Vagina (tissue), 2 donors: ENCODE data around the gene FUBP3.

Source experiments
- CTCF ChIP-seq, 3 experiments: fragments of 450-650 bp in 2 of 3; fragments of 200-600 bp in 1 of 3; sonication (generic) in 1 of 3; IDR thresholded peaks; one replicate each; pipeline ENCODE4 v1.5.1; 2017 to 2019; ENCODE audit warnings: antibody characterized with exemption in 3 of 3, mild to moderate bottlenecking in 2 of 3, moderate library complexity in 2 of 3
- POLR2A ChIP-seq, 2 donors: fragments of 450-650 bp; IDR thresholded peaks; one replicate each; pipeline ENCODE4 v1.6.1; 2017; ENCODE audit warnings: antibody characterized with exemption in 2 of 2, mild to moderate bottlenecking in 2 of 2, moderate library complexity in 2 of 2
- POLR2AphosphoS5 ChIP-seq, 2 donors: sonication (generic); formaldehyde crosslinking; IDR thresholded peaks; one replicate each; pipeline ENCODE4 v1.9.0; 2017; ENCODE audit warnings: antibody characterized with exemption in 2 of 2, mild to moderate bottlenecking in 2 of 2, low read depth in 1 of 2; ENCODE audit not compliant: insufficient read depth in 1 of 2

- TF ChIP-seq POLR2A (IDR thresholded peaks at IDR 0.05) (peak in 1 of 2 donors; percentile 50), CTCF (IDR thresholded peaks at IDR 0.05) (no peak), POLR2AphosphoS5 (IDR thresholded peaks at IDR 0.05; ENCODE audit: insufficient read depth in 1 of 2, low read depth in 1 of 2) (peak; percentile 89 to 96)
Observed at GRCh38 chr9:130578865-130579737, at the start of gene FUBP3.
